ENCODE data around the gene ETFDH. TPM values are rescaled to one million over a fixed set of nuclear protein-coding genes. Genes with fewer than 3 reads are reported as not detected.
"Not testable (repeated sequence)": the region's sequence is repeated elsewhere in the genome, so short reads cannot be mapped to it uniquely, and the experiment has no call there.

ETFDH gene
- total RNA-seq, 1 donor from 2014 or later: 15.4 TPM

- no peaks in the 10 kb centered on the region for H3K27me3 Mint-ChIP-seq
- no peak overlapping the region for H3K27ac Mint-ChIP-seq
- DNase-seq (no peak), ATAC-seq (ENCODE audit: low read depth) (no peak)
- intact Hi-C loops (cut with micrococcal nuclease): no loop called here
- TF ChIP-seq CTCF (IDR thresholded peaks at IDR 0.05): no peak
- CTCF ChIA-PET: interaction anchor here (0.7 to 1.3 kb wide), 2 partner anchors 140 to 146 kb away, joined by 3 to 5 read pairs; no protein-coding TSS in a partner anchor
- POLR2A ChIA-PET: no interaction called here
- H3K9me3 Mint-ChIP-seq: no peaks in the 10 kb centered on the region
- no peak overlapping the region for H3K4me3 Mint-ChIP-seq
- H3K36me3 Mint-ChIP-seq (ENCODE audit: low read depth): peaks cover 86% of the 10 kb centered on the region
- no peaks in the 10 kb centered on the region for H3K4me1 Mint-ChIP-seq
Measured at GRCh38 chr4:158710814-158711213, 38.7 kb downstream of the ETFDH start.

- H3K27me3 Mint-ChIP-seq; H3K4me3 Mint-ChIP-seq; CTCF ChIA-PET; H3K27ac Mint-ChIP-seq; ATAC-seq (ENCODE audit: low read depth); POLR2A ChIA-PET; intact Hi-C loops (cut with micrococcal nuclease); DNase-seq; H3K4me1 Mint-ChIP-seq; H3K9me3 Mint-ChIP-seq: not testable (repeated sequence)
- H3K36me3 Mint-ChIP-seq (ENCODE audit: low read depth): peaks cover 87% of the 10 kb centered on the region
Measured at GRCh38 chr4:158712622-158713021, 40.5 kb downstream of the ETFDH start.

GRCh38 chr4:158714937-158715336, 42.8 kb downstream of the ETFDH start:
- Mint-ChIP-seq H3K4me1 (no peaks in the 10 kb centered on the region), H3K9me3 (no peaks in the 10 kb centered on the region), H3K36me3 (ENCODE audit: low read depth) (peaks cover 92% of the 10 kb centered on the region), H3K27me3 (no peaks in the 10 kb centered on the region), H3K4me3 (no peak overlapping the region), H3K27ac (no peak overlapping the region)
- ChIA-PET POLR2A (no interaction called here), CTCF (no interaction called here)
- intact Hi-C loops (cut with micrococcal nuclease): no loop called here
- ATAC-seq (ENCODE audit: low read depth): no peak
- DNase-seq: no peak
- no peak for TF ChIP-seq CTCF (IDR thresholded peaks at IDR 0.05)

GRCh38 chr4:158715802-158716201, 43.7 kb downstream of the ETFDH start:
- no peaks in the 10 kb centered on the region for H3K9me3 Mint-ChIP-seq
- TF ChIP-seq CTCF (IDR thresholded peaks at IDR 0.05): no peak
- H3K27me3 Mint-ChIP-seq: no peaks in the 10 kb centered on the region
- H3K36me3 Mint-ChIP-seq (ENCODE audit: low read depth): peaks cover 89% of the 10 kb centered on the region
- ChIA-PET CTCF (no interaction called here), POLR2A (no interaction called here)
- no peaks in the 10 kb centered on the region for H3K4me1 Mint-ChIP-seq
- ATAC-seq (ENCODE audit: low read depth) (no peak), DNase-seq (no peak)
- H3K27ac Mint-ChIP-seq: no peak overlapping the region
- H3K4me3 Mint-ChIP-seq: no peak overlapping the region
- intact Hi-C loops (cut with micrococcal nuclease): no loop called here

- ChIA-PET POLR2A (interaction anchor here (0.6 kb wide), 1 partner anchor 52 kb away, joined by 7 read pairs; no protein-coding TSS in a partner anchor), CTCF (no interaction called here)
- Mint-ChIP-seq H3K27ac (peak overlapping the region; percentile 5), H3K9me3 (no peaks in the 10 kb centered on the region), H3K27me3 (peaks cover 3% of the 10 kb centered on the region), H3K4me3 (peak overlapping the region; percentile 13), H3K4me1 (peaks cover 21% of the 10 kb centered on the region), H3K36me3 (ENCODE audit: low read depth) (peaks cover 56% of the 10 kb centered on the region)
- no peak for ATAC-seq (ENCODE audit: low read depth)
- intact Hi-C loops (cut with micrococcal nuclease): loop anchor here (2.0 kb wide), 4 partner anchors 13 to 453 kb away; partner anchors contain the start of gene RAPGEF2
- no peak for DNase-seq
- TF ChIP-seq CTCF (IDR thresholded peaks at IDR 0.05): no peak
Measured at GRCh38 chr4:158721680-158722079, 49.6 kb downstream of the ETFDH start.
